Glutamatergic neuron (in vitro differentiated cells): ENCODE measurements around the gene BACH1. TPM values are rescaled to one million over a fixed set of nuclear protein-coding genes. Genes with fewer than 3 reads are reported as not detected.

ENCODE experiments used
- DNase-seq: peaks from one replicate; pipeline ENCODE4 v3.0.0; 2022
- H3K27ac Mint-ChIP-seq: one replicate; pipeline ENCODE4 v1.8.0; 2020; ENCODE audit warnings: mild to moderate bottlenecking, mixed read lengths, inconsistent platforms; ENCODE audit not compliant: unreplicated experiment
- H3K27me3 Mint-ChIP-seq: one replicate; pipeline ENCODE4 v1.8.0; 2020; ENCODE audit warnings: mild to moderate bottlenecking, moderate library complexity, mixed read lengths, inconsistent platforms; ENCODE audit not compliant: unreplicated experiment
- H3K36me3 Mint-ChIP-seq: one replicate; pipeline ENCODE4 v1.8.0; 2020; ENCODE audit warnings: mild to moderate bottlenecking, mixed read lengths, inconsistent platforms; ENCODE audit not compliant: unreplicated experiment
- H3K4me1 Mint-ChIP-seq: one replicate; pipeline ENCODE4 v1.8.0; 2020; ENCODE audit warnings: mild to moderate bottlenecking, low read depth, mixed read lengths, inconsistent platforms; ENCODE audit not compliant: unreplicated experiment
- H3K4me3 Mint-ChIP-seq: one replicate; pipeline ENCODE4 v1.8.0; 2020; ENCODE audit warnings: mild to moderate bottlenecking, mixed read lengths, inconsistent platforms; ENCODE audit not compliant: unreplicated experiment
- H3K9me3 Mint-ChIP-seq: one replicate; pipeline ENCODE4 v1.8.0; 2020; ENCODE audit warnings: mild to moderate bottlenecking, moderate library complexity, mixed read lengths, inconsistent platforms; ENCODE audit not compliant: unreplicated experiment
- total RNA-seq: library from RNA; stranded (reverse); fragmentation: NEBNext Ultra II Directional; extraction: Animal tissue kit (Norgen Biotek cat#: 25700); gene quantifications from one replicate; pipeline ENCODE4 v1.2.1, GENCODE V29; 2021; ENCODE audit not compliant: unreplicated experiment
- TF ChIP-seq, protein P1 (sequence below): fragments of 200-600 bp; sonication (generic); IDR thresholded peaks from one replicate; pipeline ENCODE4 v1.5.0; 2021; ENCODE audit not compliant: partially characterized antibody, unreplicated experiment

Gene BACH1
- total RNA-seq, 1 donor from 2014 or later, result 78.8 TPM

DNA sequence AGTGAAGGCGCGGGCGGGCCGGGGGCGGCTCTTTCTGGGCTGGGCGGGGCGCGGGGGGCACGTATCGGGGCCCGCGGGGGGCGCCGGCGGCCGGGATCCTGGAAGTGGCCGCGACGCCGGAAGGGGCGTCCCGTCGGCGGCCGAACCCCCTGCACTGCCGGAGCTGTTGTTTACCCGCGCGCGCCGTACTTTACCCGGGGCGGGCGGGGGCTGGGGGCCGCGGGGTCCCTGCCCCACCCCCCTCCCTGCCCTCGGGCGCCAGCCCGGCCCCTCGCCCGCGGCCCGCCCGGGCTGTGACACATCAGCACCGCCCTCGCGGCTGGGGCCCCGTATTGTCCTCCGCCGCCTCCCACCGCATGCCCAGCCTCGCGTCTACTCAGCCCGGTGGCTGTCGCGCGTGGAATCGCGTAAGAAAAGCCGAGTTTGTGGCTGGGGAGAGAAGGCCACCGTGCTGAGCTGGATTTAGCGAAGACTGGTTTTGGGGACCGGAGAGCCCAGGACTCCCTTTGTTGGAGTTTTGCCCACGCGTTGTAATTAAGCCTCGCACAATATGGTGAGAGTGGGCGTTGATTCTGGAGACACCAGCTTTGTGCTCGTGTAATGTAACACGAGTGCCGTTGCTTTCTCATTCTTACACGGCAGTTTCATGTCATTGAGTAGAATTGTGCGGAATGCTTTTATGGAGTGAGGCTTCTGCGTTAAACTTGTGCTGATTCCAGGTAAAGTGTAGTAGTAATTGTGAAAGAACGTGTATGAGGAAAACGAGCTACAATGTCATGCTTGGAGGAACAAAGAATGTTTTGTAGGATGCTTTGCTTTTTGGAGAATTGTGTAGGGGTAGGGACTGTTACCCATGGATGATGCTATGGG lies 559 bp downstream of the BACH1 start:
- peaks cover 1% of the 10 kb centered on the region for H3K27me3 Mint-ChIP-seq
- peaks cover 2% of the 10 kb centered on the region for H3K9me3 Mint-ChIP-seq
- peaks cover 20% of the 10 kb centered on the region for H3K4me1 Mint-ChIP-seq
- DNase-seq, result peak; percentile 69
- H3K4me3 Mint-ChIP-seq, result peak overlapping the region; percentile 94
- H3K36me3 Mint-ChIP-seq, result peaks cover 8% of the 10 kb centered on the region
- peak overlapping the region; percentile 80 for H3K27ac Mint-ChIP-seq
- TF ChIP-seq, protein P1, sequence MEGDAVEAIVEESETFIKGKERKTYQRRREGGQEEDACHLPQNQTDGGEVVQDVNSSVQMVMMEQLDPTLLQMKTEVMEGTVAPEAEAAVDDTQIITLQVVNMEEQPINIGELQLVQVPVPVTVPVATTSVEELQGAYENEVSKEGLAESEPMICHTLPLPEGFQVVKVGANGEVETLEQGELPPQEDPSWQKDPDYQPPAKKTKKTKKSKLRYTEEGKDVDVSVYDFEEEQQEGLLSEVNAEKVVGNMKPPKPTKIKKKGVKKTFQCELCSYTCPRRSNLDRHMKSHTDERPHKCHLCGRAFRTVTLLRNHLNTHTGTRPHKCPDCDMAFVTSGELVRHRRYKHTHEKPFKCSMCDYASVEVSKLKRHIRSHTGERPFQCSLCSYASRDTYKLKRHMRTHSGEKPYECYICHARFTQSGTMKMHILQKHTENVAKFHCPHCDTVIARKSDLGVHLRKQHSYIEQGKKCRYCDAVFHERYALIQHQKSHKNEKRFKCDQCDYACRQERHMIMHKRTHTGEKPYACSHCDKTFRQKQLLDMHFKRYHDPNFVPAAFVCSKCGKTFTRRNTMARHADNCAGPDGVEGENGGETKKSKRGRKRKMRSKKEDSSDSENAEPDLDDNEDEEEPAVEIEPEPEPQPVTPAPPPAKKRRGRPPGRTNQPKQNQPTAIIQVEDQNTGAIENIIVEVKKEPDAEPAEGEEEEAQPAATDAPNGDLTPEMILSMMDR, result no peak

GRCh38 chr21:29299916-29300806 lies 1.4 kb downstream of the BACH1 start:
- H3K27ac Mint-ChIP-seq, result peak overlapping the region; percentile 80
- peaks cover 23% of the 10 kb centered on the region for H3K4me1 Mint-ChIP-seq
- H3K36me3 Mint-ChIP-seq, result peaks cover 8% of the 10 kb centered on the region
- H3K4me3 Mint-ChIP-seq, result peak overlapping the region; percentile 94
- H3K27me3 Mint-ChIP-seq, result no peaks in the 10 kb centered on the region
- TF ChIP-seq, protein P1, result no peak
- no peak for DNase-seq
- peaks cover 2% of the 10 kb centered on the region for H3K9me3 Mint-ChIP-seq

DNA sequence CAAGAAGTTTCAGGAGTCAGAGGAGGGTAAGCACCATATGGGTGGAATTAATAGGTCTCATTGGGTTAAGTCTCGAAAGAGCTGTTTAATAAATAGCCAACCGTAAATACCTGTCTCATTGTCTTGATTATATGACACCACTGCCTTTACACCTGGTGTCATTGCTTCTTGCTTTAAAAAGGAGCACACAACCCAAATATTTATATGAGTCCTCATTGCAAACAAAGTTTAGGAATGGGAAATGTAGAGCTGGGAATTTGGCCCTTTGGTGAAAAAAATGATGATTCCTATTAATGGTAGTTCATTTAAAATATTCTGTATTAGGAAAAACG lies 2.1 kb downstream of the BACH1 start:
- Mint-ChIP-seq H3K27me3 (no peaks in the 10 kb centered on the region), H3K36me3 (peaks cover 8% of the 10 kb centered on the region), H3K4me3 (peak overlapping the region; percentile 94), H3K9me3 (peaks cover 2% of the 10 kb centered on the region), H3K27ac (no peak overlapping the region), H3K4me1 (peaks cover 23% of the 10 kb centered on the region)
- TF ChIP-seq, protein P1, result no peak
- no peak for DNase-seq

GRCh38 chr21:29301691-29302090 lies 3.0 kb downstream of the BACH1 start:
- Mint-ChIP-seq H3K9me3 (peaks cover 2% of the 10 kb centered on the region), H3K27ac (no peak overlapping the region), H3K27me3 (no peaks in the 10 kb centered on the region), H3K4me3 (peak overlapping the region; percentile 12), H3K36me3 (peaks cover 8% of the 10 kb centered on the region), H3K4me1 (peaks cover 23% of the 10 kb centered on the region)
- TF ChIP-seq, protein P1, result no peak
- DNase-seq, result no peak
